VCaP (cell line): Measurements from ENCODE around the gene CNPY1.
A peak's percentile ranks its signal among the peaks of the same experiment; 100 is the strongest.

Source experiments
- H3K27ac ChIP-seq: fragments of 450-650 bp; 2 replicates; pipeline ENCODE4 v1.5.1; 2017
- CTCF ChIP-seq: fragments of 450-650 bp; conservative IDR thresholded peaks from 2 replicates; pipeline ENCODE4 v1.5.1; 2017; ENCODE audit warnings: mild to moderate bottlenecking, moderate library complexity

Gene CNPY1

GRCh38 chr7:155529346-155529745 is 17.0 kb downstream of the CNPY1 start:
- H3K27ac ChIP-seq: no peak overlapping the region
- no peak for TF ChIP-seq CTCF

GRCh38 chr7:155527664-155528063 is 18.7 kb downstream of the CNPY1 start:
- TF ChIP-seq CTCF: no peak
- H3K27ac ChIP-seq: no peak overlapping the region

GRCh38 chr7:155526225-155526624 is 20.1 kb downstream of the CNPY1 start:
- no peak for TF ChIP-seq CTCF
- no peak overlapping the region for H3K27ac ChIP-seq

- TF ChIP-seq CTCF: peak; percentile 44; the same call in 1 of the 2 replicates
- no peak overlapping the region for H3K27ac ChIP-seq
Observed at GRCh38 chr7:155524018-155524556, 22.3 kb downstream of the CNPY1 start.

GRCh38 chr7:155523168-155523675 is 23.1 kb downstream of the CNPY1 start:
- no peak overlapping the region for H3K27ac ChIP-seq
- no peak for TF ChIP-seq CTCF

- no peak for TF ChIP-seq CTCF
- no peak overlapping the region for H3K27ac ChIP-seq
Observed at GRCh38 chr7:155521743-155522398, 24.5 kb downstream of the CNPY1 start.

GRCh38 chr7:155521007-155521742 is 25.2 kb downstream of the CNPY1 start:
- no peak overlapping the region for H3K27ac ChIP-seq
- TF ChIP-seq CTCF: no peak
